ENCODE results near the gene B3GNT9. TPM values are rescaled to one million over a fixed set of nuclear protein-coding genes. Genes with fewer than 3 reads are reported as not detected.

Gene B3GNT9
- total and polyA plus RNA-seq, 5 donors, result 11.7 to 19.8 (median 18.2) TPM

DNA sequence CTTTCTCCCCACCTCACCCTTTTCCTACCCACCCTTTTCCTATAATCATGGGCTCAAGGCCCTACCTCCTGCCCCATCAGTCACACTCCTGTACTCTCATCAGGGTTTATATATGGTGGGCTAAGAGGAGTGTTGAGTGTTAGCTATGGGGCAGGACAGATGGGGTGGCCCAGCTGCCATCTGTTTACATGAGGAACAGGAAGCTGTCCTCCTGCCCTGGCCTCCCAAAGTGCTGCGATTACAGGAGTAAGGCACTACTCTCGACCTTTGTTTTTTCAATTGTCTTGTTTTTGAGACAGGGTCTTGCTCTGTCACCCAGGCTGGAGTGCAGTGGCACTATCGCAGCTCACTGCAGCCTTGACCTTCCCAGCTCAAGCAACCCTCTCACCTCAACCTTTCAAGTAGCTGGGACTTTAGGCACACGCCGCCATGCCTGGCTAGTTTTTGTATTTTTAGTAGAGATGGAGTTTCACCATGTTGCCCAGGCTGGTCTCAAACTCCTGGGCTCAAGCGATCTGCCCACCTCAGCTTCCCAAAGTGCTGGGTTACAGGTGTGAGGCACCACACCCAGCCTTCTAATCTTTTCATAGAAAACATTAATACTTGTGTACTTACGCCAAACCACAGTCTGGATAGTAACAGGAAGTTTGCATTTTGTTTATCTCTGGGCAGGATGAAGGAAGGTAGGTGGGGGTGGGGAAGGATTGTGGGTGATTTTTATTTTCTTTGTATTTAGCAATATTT, 7.3 kb upstream of the B3GNT9 start:
- DNase-seq (peak in 1 of 3 donors; percentile 25), ATAC-seq (no peak)
- intact Hi-C loops (cut with DNase I), result loop anchor here in 2 of 4 donors (2.0 to 5.0 kb wide), 2 partner anchors 181 kb away; no protein-coding TSS in a partner anchor
- H3K27ac ChIP-seq (ENCODE audit: low read length), result no peak overlapping the region
- 79% methylated on average over 7 of the region's 7 CpGs for WGBS
- H3K4me1 ChIP-seq (ENCODE audit: control insufficient read depth, insufficient read depth, low read length), result peaks cover 5% of the 10 kb centered on the region
- no peak overlapping the region for H3K4me3 ChIP-seq (ENCODE audit: low read length)
- H3K27me3 ChIP-seq (ENCODE audit: control insufficient read depth, insufficient read depth), result no peaks in the 10 kb centered on the region
- H3K9me3 ChIP-seq (ENCODE audit: control insufficient read depth, low read length), result no peaks in the 10 kb centered on the region

- no peak overlapping the region for H3K27ac ChIP-seq (ENCODE audit: low read length)
- intact Hi-C loops (cut with DNase I), result loop anchor here in 2 of 4 donors (2.0 to 5.0 kb wide), 2 partner anchors 180 kb away; no protein-coding TSS in a partner anchor
- no peaks in the 10 kb centered on the region for H3K27me3 ChIP-seq (ENCODE audit: control insufficient read depth, insufficient read depth)
- no peak for ATAC-seq
- DNase-seq, result peak in 1 of 3 donors; percentile 6
- WGBS, result 60% methylated on average over 7 of the region's 7 CpGs
- no peak overlapping the region for H3K4me3 ChIP-seq (ENCODE audit: low read length)
- H3K9me3 ChIP-seq (ENCODE audit: control insufficient read depth, low read length), result no peaks in the 10 kb centered on the region
- H3K4me1 ChIP-seq (ENCODE audit: control insufficient read depth, insufficient read depth, low read length), result peaks cover 5% of the 10 kb centered on the region
These were observed 6.4 kb upstream of the B3GNT9 start for GRCh38 chr16:67157106-67157748.

DNA sequence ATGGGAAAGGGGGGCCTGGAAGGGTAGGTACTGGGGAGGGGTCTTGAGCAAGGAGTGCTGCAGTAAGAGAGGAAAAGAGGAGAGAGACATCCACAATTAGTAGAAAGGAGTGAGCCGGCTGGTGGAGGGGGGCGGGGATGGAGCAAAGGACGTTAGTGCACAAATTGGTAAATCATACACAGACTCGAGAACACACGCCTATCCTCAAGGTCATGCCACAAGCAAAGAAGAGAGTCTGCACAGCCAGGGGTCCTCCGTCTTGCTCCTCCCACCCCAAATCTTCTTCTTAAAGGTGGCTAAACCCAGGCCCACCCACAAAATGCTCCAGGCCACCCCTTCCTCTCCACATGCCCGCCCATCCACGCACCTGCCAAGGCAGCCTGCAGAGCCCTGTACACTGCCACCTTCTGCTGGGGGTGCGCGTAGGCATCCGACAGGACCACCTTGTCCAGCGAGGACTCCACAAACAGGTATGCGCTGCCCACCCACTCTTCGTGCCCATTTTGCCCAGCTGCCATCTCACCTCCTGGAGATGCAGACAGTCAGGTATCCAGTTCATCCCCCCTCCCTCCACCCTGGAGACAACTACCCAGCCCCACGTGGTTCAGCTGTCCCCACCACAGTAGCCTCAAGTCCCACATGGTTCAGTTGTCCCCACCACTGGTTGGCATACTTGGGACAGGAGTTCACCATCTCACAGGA, 5.5 kb upstream of the B3GNT9 start:
- no peaks in the 10 kb centered on the region for H3K9me3 ChIP-seq (ENCODE audit: control insufficient read depth, low read length)
- no peak overlapping the region for H3K4me3 ChIP-seq (ENCODE audit: low read length)
- H3K4me1 ChIP-seq (ENCODE audit: control insufficient read depth, insufficient read depth, low read length), result peaks cover 5% of the 10 kb centered on the region
- WGBS, result 67% methylated on average over 15 of the region's 15 CpGs
- no peak for ATAC-seq
- intact Hi-C loops (cut with DNase I), result loop anchor here in 2 of 4 donors (2.0 to 5.0 kb wide), 2 partner anchors 179 kb away; no protein-coding TSS in a partner anchor
- H3K27me3 ChIP-seq (ENCODE audit: control insufficient read depth, insufficient read depth), result no peaks in the 10 kb centered on the region
- DNase-seq, result peak in 1 of 3 donors; percentile 50
- H3K27ac ChIP-seq (ENCODE audit: low read length), result no peak overlapping the region

DNA sequence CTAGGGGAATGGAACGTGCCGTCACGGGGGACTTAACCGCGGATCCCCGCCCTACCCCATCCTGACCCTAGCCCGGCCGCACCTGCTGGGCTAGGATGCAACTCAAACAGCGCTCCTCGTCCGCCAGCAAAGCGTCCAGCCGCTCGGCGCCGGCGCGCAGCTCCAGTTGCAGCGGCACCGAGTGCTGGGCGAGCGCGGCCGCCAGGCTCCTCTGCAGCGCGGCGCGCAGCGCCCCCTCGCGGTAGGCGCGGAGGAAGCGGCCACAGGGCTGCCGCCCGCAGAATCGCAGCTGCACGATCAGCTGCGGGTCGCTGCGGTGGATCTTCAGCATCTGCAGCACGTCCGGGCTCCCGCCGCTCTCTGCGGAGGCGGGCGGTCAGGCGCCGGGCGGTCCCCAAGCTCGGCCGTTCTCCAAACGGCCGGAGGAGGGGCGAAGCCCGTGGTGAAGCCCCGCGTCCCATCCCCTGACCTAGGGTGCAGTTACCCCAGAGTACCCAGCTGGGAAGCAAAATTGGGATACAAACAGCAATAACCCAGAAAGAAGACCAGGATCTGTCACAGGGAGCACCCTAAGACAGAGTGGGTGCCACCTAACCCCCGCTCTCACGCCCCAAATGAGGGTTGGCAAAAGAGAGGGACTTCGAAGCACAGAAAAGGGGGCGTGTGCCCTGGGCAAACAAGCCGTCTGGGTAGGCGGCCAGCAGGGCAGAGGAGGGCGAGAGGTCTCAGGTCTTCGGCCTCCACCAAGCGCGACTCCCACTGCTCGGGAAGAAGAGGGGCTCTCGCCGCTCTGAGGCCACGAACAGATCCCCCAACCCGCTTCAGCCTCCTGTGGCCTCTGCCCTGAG, 4.7 kb upstream of the B3GNT9 start:
- intact Hi-C loops (cut with DNase I), result loop anchor here in 3 of 4 donors (2.0 to 5.0 kb wide), 2 partner anchors 178 to 179 kb away; no protein-coding TSS in a partner anchor

GRCh38 chr16:67154578-67155294, 3.9 kb upstream of the B3GNT9 start:
- 33% methylated on average over 61 of the region's 61 CpGs for WGBS
- intact Hi-C loops (cut with DNase I), result loop anchor here in 2 of 4 donors (2.0 to 5.0 kb wide), 2 partner anchors 177 to 178 kb away; no protein-coding TSS in a partner anchor
- no peak for ATAC-seq

More for the DNA sequence above, 4.7 kb upstream of the B3GNT9 start:
- Histone ChIP-seq H3K27ac (ENCODE audit: low read length) (no peak overlapping the region), H3K9me3 (ENCODE audit: control insufficient read depth, low read length) (no peaks in the 10 kb centered on the region), H3K27me3 (ENCODE audit: control insufficient read depth, insufficient read depth) (no peaks in the 10 kb centered on the region), H3K4me1 (ENCODE audit: control insufficient read depth, insufficient read depth, low read length) (peaks cover 5% of the 10 kb centered on the region), H3K4me3 (ENCODE audit: low read length) (no peak overlapping the region)
- ATAC-seq (peak; percentile 54 to 59), DNase-seq (peak; percentile 80 to 93 (median 92))
- 12% methylated on average over 74 of the region's 74 CpGs for WGBS

DNA sequence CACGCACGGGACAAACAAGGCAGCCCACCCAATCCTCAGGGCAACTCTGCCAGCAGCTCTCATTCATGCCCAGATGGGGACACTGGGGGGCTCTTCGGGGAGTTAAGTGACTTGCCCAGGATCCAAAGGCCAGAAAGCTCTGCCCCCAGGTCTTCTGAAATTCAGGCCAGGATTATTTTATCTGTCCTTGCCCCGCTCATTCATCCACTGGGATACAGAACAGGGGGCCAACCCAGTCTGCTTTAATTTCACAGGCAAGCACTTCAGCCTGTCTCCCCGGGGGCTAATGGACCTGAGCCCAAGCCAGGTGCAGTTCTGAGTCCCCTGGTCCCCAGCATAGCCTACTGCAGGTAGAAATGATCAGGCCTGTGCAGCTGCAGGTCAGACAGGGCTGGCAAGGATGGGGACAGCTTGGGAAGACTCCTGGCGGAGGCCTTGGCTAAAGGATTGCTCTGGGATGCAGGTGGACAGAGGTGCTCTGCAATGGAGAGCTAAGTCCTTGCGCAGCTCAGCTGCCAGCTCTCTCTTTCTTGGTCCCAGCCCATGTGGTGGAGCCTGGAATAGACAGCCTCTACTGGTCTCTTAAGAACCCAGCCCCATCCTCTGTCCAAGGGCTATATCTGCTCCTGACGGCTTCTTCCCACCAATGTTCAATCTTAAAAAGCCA, 766 bp upstream of the B3GNT9 start:
- DNase-seq (peak in 1 of 3 donors; percentile 62), ATAC-seq (no peak)
- no peaks in the 10 kb centered on the region for H3K27me3 ChIP-seq (ENCODE audit: control insufficient read depth, insufficient read depth)
- H3K4me3 ChIP-seq (ENCODE audit: low read length), result no peak overlapping the region
- 54% methylated on average over 8 of the region's 8 CpGs for WGBS
- H3K9me3 ChIP-seq (ENCODE audit: control insufficient read depth, low read length), result no peaks in the 10 kb centered on the region
- peaks cover 3% of the 10 kb centered on the region for H3K4me1 ChIP-seq (ENCODE audit: control insufficient read depth, insufficient read depth, low read length)
- no peak overlapping the region for H3K27ac ChIP-seq (ENCODE audit: low read length)
- intact Hi-C loops (cut with DNase I), result loop anchor here in 1 of 4 donors (2.0 kb wide), 1 partner anchor 175 kb away; no protein-coding TSS in a partner anchor

More at GRCh38 chr16:67154578-67155294, 3.9 kb upstream of the B3GNT9 start:
- Histone ChIP-seq H3K4me1 (ENCODE audit: control insufficient read depth, insufficient read depth, low read length) (peaks cover 5% of the 10 kb centered on the region), H3K27me3 (ENCODE audit: control insufficient read depth, insufficient read depth) (no peaks in the 10 kb centered on the region), H3K27ac (ENCODE audit: low read length) (no peak overlapping the region), H3K4me3 (ENCODE audit: low read length) (no peak overlapping the region), H3K9me3 (ENCODE audit: control insufficient read depth, low read length) (no peaks in the 10 kb centered on the region)
- peak in 1 of 3 donors; percentile 49 for DNase-seq

DNA sequence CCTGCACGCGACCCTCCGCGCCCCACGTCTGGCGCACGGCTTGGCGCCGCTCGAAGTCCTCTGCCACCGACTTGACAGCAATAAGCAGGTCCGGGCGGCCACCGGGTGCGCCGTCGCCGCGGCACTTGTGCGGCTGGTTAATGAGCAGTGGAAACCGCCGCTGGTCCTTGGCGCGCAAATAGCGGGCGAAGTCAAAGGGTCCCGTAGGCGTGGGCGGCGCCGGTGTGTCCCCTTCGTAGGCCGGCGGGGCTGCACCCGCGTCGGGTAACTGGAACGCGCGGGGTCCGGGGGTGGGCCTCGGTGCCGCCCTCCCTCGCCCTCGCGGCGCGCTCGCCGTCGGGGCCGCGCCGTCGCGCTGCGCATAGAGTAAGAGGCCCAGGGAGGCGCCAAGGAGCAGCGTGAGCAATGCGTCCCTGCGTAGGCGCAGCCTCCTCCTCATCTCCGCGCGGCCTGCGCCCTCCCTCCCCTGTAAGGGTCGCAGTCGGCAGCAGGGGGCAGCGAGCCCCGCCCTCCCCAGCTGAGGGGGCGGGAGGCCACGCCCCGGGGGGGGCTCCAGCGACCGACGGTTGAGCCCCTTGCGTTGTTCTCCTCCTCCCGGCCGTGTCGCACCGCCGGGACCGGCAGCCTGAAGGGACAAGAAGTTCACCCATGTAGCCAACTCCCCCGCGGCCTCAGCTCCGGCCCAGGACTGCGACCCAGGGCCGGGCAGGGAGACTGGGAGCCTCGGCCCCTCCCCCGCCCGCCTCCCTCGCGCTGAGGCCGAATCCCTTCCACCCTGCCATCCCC, 558 bp downstream of the B3GNT9 start:
- H3K4me3 ChIP-seq (ENCODE audit: low read length), result peak overlapping the region; percentile 56
- peak; percentile 72 to 75 for ATAC-seq
- H3K27ac ChIP-seq (ENCODE audit: low read length), result peak overlapping the region; percentile 68
- peaks cover 3% of the 10 kb centered on the region for H3K4me1 ChIP-seq (ENCODE audit: control insufficient read depth, insufficient read depth, low read length)
- DNase-seq, result peak; percentile 78 to 91 (median 89)
- H3K27me3 ChIP-seq (ENCODE audit: control insufficient read depth, insufficient read depth), result no peaks in the 10 kb centered on the region
- intact Hi-C loops (cut with DNase I), result loop anchor here in 1 of 4 donors (2.0 kb wide), 1 partner anchor 173 kb away; no protein-coding TSS in a partner anchor
- WGBS, result 8% methylated on average over 94 of the region's 94 CpGs
- H3K9me3 ChIP-seq (ENCODE audit: control insufficient read depth, low read length), result no peaks in the 10 kb centered on the region

GRCh38 chr16:67149276-67150046, 1.3 kb downstream of the B3GNT9 start:
- ATAC-seq (no peak), DNase-seq (peak in 1 of 3 donors; percentile 74)
- no peaks in the 10 kb centered on the region for H3K27me3 ChIP-seq (ENCODE audit: control insufficient read depth, insufficient read depth)
- WGBS, result 69% methylated on average over 77 of the region's 77 CpGs
- H3K4me1 ChIP-seq (ENCODE audit: control insufficient read depth, insufficient read depth, low read length), result no peaks in the 10 kb centered on the region
- intact Hi-C loops (cut with DNase I), result loop anchor here in 2 of 4 donors (2.0 to 5.0 kb wide), 2 partner anchors 37 to 173 kb away; no protein-coding TSS in a partner anchor
- no peak overlapping the region for H3K27ac ChIP-seq (ENCODE audit: low read length)
- H3K4me3 ChIP-seq (ENCODE audit: low read length), result no peak overlapping the region
- H3K9me3 ChIP-seq (ENCODE audit: control insufficient read depth, low read length), result no peaks in the 10 kb centered on the region
